Urinary bladder (tissue), 4 donors: ENCODE measurements around the gene RNH1. TPM values are rescaled to one million over a fixed set of nuclear protein-coding genes. Genes with fewer than 3 reads are reported as not detected.

ENCODE experiments used
- DNase-seq: peaks from one replicate; pipeline ENCODE4 v3.0.0-alpha.2; 2015; ENCODE audit errors: extremely low spot score
- H3K27ac ChIP-seq: one replicate; pipeline ENCODE4 v1.5.1; 2013; ENCODE audit warnings: low read depth, mild to moderate bottlenecking, moderate library complexity
- H3K36me3 ChIP-seq: one replicate; pipeline ENCODE4 v1.6.1; 2013; ENCODE audit warnings: mild to moderate bottlenecking, moderate library complexity; ENCODE audit not compliant: insufficient read depth
- H3K4me1 ChIP-seq: one replicate; pipeline ENCODE4 v1.6.1; 2013; ENCODE audit warnings: mild to moderate bottlenecking, moderate library complexity; ENCODE audit not compliant: insufficient read depth
- H3K4me3 ChIP-seq: one replicate; pipeline ENCODE4 v1.5.1; 2013; ENCODE audit warnings: low read depth, low read length
- WGBS: extraction: QIAGEN DNeasy Blood & Tissue Kit; methylation state at CpG from one replicate; pipeline ENCODE4 v1.1.7; 2013; 5-methylcytosine and 5-hydroxymethylcytosine counted together
- polyA plus RNA-seq: library from polyadenylated mRNA; stranded (reverse); fragments of 200-250 nt; gene quantifications from one replicate; pipeline ENCODE4 v1.2.3, GENCODE V29; 2013
- total RNA-seq: library from RNA; depleted of rRNA; stranded (reverse); fragments of >200 nt; gene quantifications from one replicate; pipeline ENCODE4 v1.2.3, GENCODE V29; 2014
- donor health status: healthy with polysubstance abuse.
- donor health status: healthy.

The RNH1 gene
- total and polyA plus RNA-seq, 2 donors, result 71.5 to 271 TPM

DNA sequence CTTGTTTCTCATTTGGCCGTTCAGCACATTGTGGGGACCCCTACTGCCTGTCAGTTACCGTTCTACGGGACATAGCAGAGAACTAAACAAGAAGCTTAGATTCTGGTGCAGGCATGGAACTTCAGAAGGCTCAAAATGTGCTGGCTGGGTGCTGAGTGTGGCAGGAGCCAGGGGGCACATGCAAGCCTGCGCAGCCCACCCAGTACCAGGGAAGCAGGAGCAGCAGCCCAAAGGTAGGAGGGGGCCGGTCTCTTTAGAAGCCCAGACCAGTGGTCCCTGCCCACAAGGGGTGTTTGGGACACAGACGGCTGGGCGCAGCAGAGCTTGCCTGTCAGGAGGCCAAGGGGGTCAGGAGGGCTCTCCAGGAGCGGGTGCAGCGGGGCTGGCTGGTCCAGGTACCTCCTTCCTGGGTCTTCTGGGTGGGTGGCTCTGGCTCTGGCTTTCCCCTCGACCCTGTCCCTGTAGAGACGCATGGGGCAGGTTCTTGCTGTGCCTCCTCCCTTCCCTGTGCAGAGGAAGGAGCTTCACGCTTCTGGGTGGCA, 54.8 kb downstream of the RNH1 start:
- WGBS, result 91% methylated on average over 12 of the region's 12 CpGs

DNA sequence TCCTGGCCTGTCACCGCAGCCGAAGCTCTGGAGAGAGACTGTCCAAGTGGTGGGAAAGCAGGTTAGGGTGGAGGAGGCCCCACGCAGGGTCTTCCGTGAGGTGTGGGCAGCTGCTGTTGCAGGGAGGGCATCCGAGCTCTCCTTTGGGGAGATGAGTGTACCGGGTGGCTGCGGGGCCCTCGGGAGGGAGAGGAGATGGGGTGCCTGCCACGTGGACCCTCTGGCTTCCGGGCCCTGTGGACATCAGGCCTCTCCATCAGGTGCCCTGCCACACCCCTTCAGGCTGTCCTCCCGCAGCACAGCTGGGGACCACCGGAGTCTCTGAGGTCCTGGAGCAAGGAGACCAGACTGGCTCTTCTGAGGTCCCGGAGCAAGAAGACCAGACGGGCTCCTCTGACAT, 55.3 kb downstream of the RNH1 start:
- 86% methylated on average over 14 of the region's 14 CpGs for WGBS
- H3K36me3 ChIP-seq, result no peaks in the 10 kb centered on the region
- H3K4me3 ChIP-seq, result peak overlapping the region; percentile 82
- no peak for DNase-seq
- no peak overlapping the region for H3K27ac ChIP-seq
- no peaks in the 10 kb centered on the region for H3K4me1 ChIP-seq

More for the DNA sequence above, 54.8 kb downstream of the RNH1 start:
- no peaks in the 10 kb centered on the region for H3K4me1 ChIP-seq
- H3K36me3 ChIP-seq, result no peaks in the 10 kb centered on the region
- no peak for DNase-seq
- H3K27ac ChIP-seq, result no peak overlapping the region
- H3K4me3 ChIP-seq, result no peak overlapping the region

DNA sequence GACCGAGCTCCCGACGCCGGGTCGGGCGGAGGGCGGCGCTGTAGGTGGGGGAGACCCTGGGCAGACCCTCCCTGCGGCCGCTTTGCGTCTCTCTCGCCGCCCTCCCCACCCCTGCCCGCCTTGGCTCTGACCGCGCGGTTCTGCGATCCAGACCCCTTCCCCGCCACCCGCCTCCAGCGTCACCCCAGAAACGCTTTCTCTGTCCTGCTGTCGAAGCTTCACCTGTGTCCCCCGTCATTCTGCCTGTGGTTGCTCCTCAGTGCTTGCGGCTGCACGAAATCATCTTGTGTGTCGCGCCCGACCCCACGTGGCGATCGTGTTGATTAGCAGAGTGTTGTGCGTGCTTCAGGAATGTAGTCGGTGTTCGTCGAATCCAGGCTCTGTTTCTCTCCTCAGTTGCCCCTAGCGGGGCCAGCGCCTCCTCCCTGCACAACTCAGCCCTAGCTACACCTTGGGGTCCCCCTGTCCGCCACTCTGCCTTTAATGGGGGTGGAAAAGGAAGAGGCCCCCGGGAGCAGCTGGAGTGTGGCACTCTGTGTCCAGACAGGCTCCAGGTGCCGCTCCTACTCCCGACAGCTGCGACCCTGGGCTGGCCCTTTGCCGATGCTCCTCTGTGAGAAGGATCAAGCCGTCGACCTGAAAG, 56.1 kb downstream of the RNH1 start:
- DNase-seq, result no peak
- Histone ChIP-seq H3K4me3 (peak overlapping the region; percentile 82), H3K27ac (peak overlapping the region; percentile 60), H3K36me3 (no peaks in the 10 kb centered on the region), H3K4me1 (no peaks in the 10 kb centered on the region)
- WGBS, result 1% methylated on average over 46 of the region's 46 CpGs

DNA sequence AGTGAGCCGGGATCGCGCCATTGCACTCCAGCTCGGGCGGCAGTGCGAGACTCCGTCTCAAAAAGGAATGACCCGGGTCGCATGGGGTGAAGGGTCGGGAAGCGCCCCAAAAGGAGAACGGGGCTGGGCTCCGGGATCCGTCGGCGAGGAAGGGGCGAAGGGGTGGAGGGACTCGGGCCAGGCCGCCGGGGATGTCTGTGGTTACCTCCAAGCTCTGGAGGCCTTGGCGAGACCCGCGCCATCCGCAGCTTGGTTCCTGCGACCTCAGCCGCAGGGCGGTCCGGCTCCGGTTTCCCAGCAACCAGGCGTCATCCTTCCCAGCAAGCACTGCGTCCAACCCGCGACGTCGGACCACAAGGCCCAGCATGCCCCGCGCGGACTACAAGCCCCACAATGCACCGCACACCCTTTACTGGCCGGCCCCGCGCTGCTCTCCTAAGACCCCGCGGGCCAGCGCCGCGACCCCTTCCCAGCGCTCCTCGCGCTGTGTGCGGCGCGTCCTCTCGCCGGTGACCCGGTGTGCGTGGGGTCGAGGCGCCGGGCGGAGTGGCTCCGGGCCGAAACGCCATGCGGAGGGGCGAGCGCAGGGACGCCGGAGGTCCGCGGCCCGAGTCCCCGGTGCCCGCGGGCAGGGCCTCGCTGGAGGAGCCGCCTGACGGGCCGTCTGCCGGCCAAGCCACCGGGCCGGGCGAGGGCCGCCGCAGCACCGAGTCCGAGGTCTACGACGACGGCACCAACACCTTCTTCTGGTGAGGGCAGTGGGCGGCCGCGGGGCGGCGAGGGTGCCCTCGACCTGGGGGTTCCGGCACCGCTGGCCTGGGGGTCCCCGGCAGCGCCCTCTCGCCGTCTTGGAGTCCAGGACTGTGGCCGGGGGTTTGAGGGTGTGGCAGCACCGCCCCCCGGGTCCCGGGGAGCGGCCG, 56.9 kb downstream of the RNH1 start, which contains the start of gene PTDSS2:
Gene PTDSS2, plus strand, starts transcription at position 391 of the 920 bp plus-strand sequence. Its CDS starts 177 bp downstream, at position 568.
- Histone ChIP-seq H3K4me1 (no peaks in the 10 kb centered on the region), H3K27ac (peak within 1 kb of the TSS; percentile 60), H3K36me3 (no peaks in the 10 kb centered on the region), H3K4me3 (peak within 1 kb of the TSS; percentile 82)
- under 1% methylated on average over 108 of the region's 108 CpGs for WGBS
- peak; percentile 89 for DNase-seq

GRCh38 chr11:447923-448731, 58.9 kb downstream of the RNH1 start:
- 2% methylated on average over 55 of the region's 55 CpGs for whole genome bisulfite sequencing
- H3K36me3 ChIP-seq, result no peaks in the 10 kb centered on the region
- H3K4me1 ChIP-seq, result no peaks in the 10 kb centered on the region
- peak overlapping the region; percentile 78 for H3K27ac ChIP-seq
- peak overlapping the region; percentile 34 for H3K4me3 ChIP-seq
- peak; percentile 77 for DNase-seq

GRCh38 chr11:446891-447290, 60.2 kb downstream of the RNH1 start:
- Histone ChIP-seq H3K4me3 (no peak overlapping the region), H3K27ac (no peak overlapping the region), H3K4me1 (no peaks in the 10 kb centered on the region), H3K36me3 (no peaks in the 10 kb centered on the region)
- no peak for DNase-seq
- 66% methylated on average over 7 of the region's 7 CpGs for WGBS

- Histone ChIP-seq H3K27ac (no peak overlapping the region), H3K36me3 (no peaks in the 10 kb centered on the region), H3K4me1 (no peaks in the 10 kb centered on the region), H3K4me3 (no peak overlapping the region)
- 59% methylated on average over 20 of the region's 20 CpGs for WGBS
- no peak for DNase-seq
Measured at GRCh38 chr11:445765-446588, 61.1 kb downstream of the RNH1 start.

Other genes with a start within 250 kb of the RNH1 start
- not detected for gene NLRP6, start 228.8 kb downstream of the RNH1 start, total RNA-seq
- gene NLRP6, start 228.8 kb downstream of the RNH1 start, polyA plus RNA-seq, result 0.67 TPM
- gene PGGHG, start 218.1 kb downstream of the RNH1 start, total RNA-seq, result 9.5 TPM
- 36.3 TPM for gene PGGHG, start 218.1 kb downstream of the RNH1 start, polyA plus RNA-seq
- gene IFITM5, start 207.7 kb downstream of the RNH1 start, total RNA-seq, result not detected
- not detected for gene IFITM5, start 207.7 kb downstream of the RNH1 start, polyA plus RNA-seq
- 14.8 TPM for gene IFITM2, start 199.4 kb downstream of the RNH1 start, total RNA-seq
- gene IFITM2, start 199.4 kb downstream of the RNH1 start, polyA plus RNA-seq, result 765 TPM
- gene IFITM1, start 193.2 kb downstream of the RNH1 start, total RNA-seq, result 20.9 TPM
- gene IFITM1, start 193.2 kb downstream of the RNH1 start, polyA plus RNA-seq, result 599 TPM
- gene IFITM3, start 186.4 kb downstream of the RNH1 start, total RNA-seq, result 43.2 TPM
- gene IFITM3, start 186.4 kb downstream of the RNH1 start, polyA plus RNA-seq, result 2,675 TPM
- gene B4GALNT4, start 137.7 kb downstream of the RNH1 start, total RNA-seq, result 13.4 TPM
- 5.1 TPM for gene B4GALNT4, start 137.7 kb downstream of the RNH1 start, polyA plus RNA-seq
- gene PKP3, start 113.0 kb downstream of the RNH1 start, total RNA-seq, result 5.2 TPM
- gene PKP3, start 113.0 kb downstream of the RNH1 start, polyA plus RNA-seq, result 8.4 TPM
- gene SIGIRR, start 92.2 kb downstream of the RNH1 start, total RNA-seq, result 11.8 TPM
- gene SIGIRR, start 92.2 kb downstream of the RNH1 start, polyA plus RNA-seq, result 61.2 TPM
- 1.3 TPM for gene ANO9, start 65.2 kb downstream of the RNH1 start, total RNA-seq
- 5.1 TPM for gene ANO9, start 65.2 kb downstream of the RNH1 start, polyA plus RNA-seq
- gene PTDSS2, start 57.0 kb downstream of the RNH1 start, total RNA-seq, result 13.5 TPM
- gene PTDSS2, start 57.0 kb downstream of the RNH1 start, polyA plus RNA-seq, result 27.0 TPM
- 8.7 TPM for gene HRAS, start 28.3 kb upstream of the RNH1 start, total RNA-seq
- gene HRAS, start 28.3 kb upstream of the RNH1 start, polyA plus RNA-seq, result 79.0 TPM
- 0.90 TPM for gene LRRC56, start 30.3 kb upstream of the RNH1 start, total RNA-seq
- gene LRRC56, start 30.3 kb upstream of the RNH1 start, polyA plus RNA-seq, result 0.96 TPM
- gene LMNTD2, start 53.5 kb upstream of the RNH1 start, total RNA-seq, result 0.37 TPM
- 1.2 TPM for gene LMNTD2, start 53.5 kb upstream of the RNH1 start, polyA plus RNA-seq
- 3.3 TPM for gene RASSF7, start 53.7 kb upstream of the RNH1 start, total RNA-seq
- 13.8 TPM for gene RASSF7, start 53.7 kb upstream of the RNH1 start, polyA plus RNA-seq
- gene PHRF1, start 69.2 kb upstream of the RNH1 start, total RNA-seq, result 16.5 TPM
- 21.1 TPM for gene PHRF1, start 69.2 kb upstream of the RNH1 start, polyA plus RNA-seq
- 9.8 TPM for gene IRF7, start 108.7 kb upstream of the RNH1 start, total RNA-seq
- 23.2 TPM for gene IRF7, start 108.7 kb upstream of the RNH1 start, polyA plus RNA-seq
- not detected for gene CDHR5, start 117.7 kb upstream of the RNH1 start, total RNA-seq
- 0.05 TPM for gene CDHR5, start 117.7 kb upstream of the RNH1 start, polyA plus RNA-seq
- gene SCT, start 119.9 kb upstream of the RNH1 start, total RNA-seq, result not detected
- not detected for gene SCT, start 119.9 kb upstream of the RNH1 start, polyA plus RNA-seq
- gene DRD4, start 130.0 kb upstream of the RNH1 start, total RNA-seq, result not detected
- 0.39 TPM for gene DRD4, start 130.0 kb upstream of the RNH1 start, polyA plus RNA-seq
- 14.9 TPM for gene DEAF1, start 188.0 kb upstream of the RNH1 start, total RNA-seq
- gene DEAF1, start 188.0 kb upstream of the RNH1 start, polyA plus RNA-seq, result 29.7 TPM
- gene TMEM80, start 188.6 kb upstream of the RNH1 start, total RNA-seq, result 10.8 TPM
- 36.8 TPM for gene TMEM80, start 188.6 kb upstream of the RNH1 start, polyA plus RNA-seq
- 12.4 TPM for gene EPS8L2, start 199.0 kb upstream of the RNH1 start, total RNA-seq
- 23.2 TPM for gene EPS8L2, start 199.0 kb upstream of the RNH1 start, polyA plus RNA-seq
- 62.9 TPM for gene TALDO1, start 240.2 kb upstream of the RNH1 start, total RNA-seq
- gene TALDO1, start 240.2 kb upstream of the RNH1 start, polyA plus RNA-seq, result 201 TPM